HL-60 (cell line): ENCODE results near the gene OR51I1.

Source experiments
- DNase-seq, 2 experiments: peaks; one replicate each; pipeline ENCODE4 v3.0.0-alpha.2; 2010 to 2020; ENCODE audit warnings: low read depth in 1 of 2, low spot score in 1 of 2
- H3K27ac ChIP-seq: fragments of 250-450 bp; sonication (Bioruptor Pico); replicated peaks from 2 replicates; pipeline ENCODE4 v1.5.1; 2020; ENCODE audit warnings: mild to moderate bottlenecking, moderate library complexity
- H3K27me3 ChIP-seq: fragments of 250-450 bp; sonication (Bioruptor Pico); 2 replicates; pipeline ENCODE4 v1.5.1; 2021; ENCODE audit warnings: mild to moderate bottlenecking, moderate library complexity; ENCODE audit not compliant: insufficient read depth, poor library complexity, severe bottlenecking
- H3K4me3 ChIP-seq: replicated peaks from 2 replicates; pipeline ENCODE4 v1.5.1; 2011; ENCODE audit warnings: mild to moderate bottlenecking, control low read depth, low read length; ENCODE audit not compliant: insufficient read depth
- CTCF ChIP-seq: IDR thresholded peaks from one replicate; pipeline ENCODE4 v1.5.1; 2011; ENCODE audit warnings: low read length, control low read depth, inconsistent platforms; ENCODE audit not compliant: insufficient read depth
- GABPA ChIP-seq: IDR thresholded peaks from 2 replicates; pipeline ENCODE4 v1.6.1; 2012; ENCODE audit warnings: low read depth
- POLR2AphosphoS5 ChIP-seq: IDR thresholded peaks from 2 replicates; pipeline ENCODE4 v1.6.1; 2012; ENCODE audit warnings: low read depth
- REST ChIP-seq: IDR thresholded peaks from 2 replicates; pipeline ENCODE4 v1.6.1; 2012; ENCODE audit warnings: low read depth; ENCODE audit not compliant: insufficient replicate concordance
- SPI1 ChIP-seq: IDR thresholded peaks from 2 replicates; pipeline ENCODE4 v1.6.1; 2012; ENCODE audit warnings: low read depth, mild to moderate bottlenecking, borderline replicate concordance

Gene OR51I1

GRCh38 chr11:5488385-5488784 is 47.1 kb upstream of the OR51I1 start, which contains the start of gene OR52D1:
TSS of gene OR52D1 (plus strand) at chr11:5488685. CDS start at chr11:5488707, 22 bp downstream.
- Histone ChIP-seq H3K4me3 (no peak within 1 kb of the TSS), H3K27me3 (no peaks in the 10 kb centered on the region), H3K27ac (no peak within 1 kb of the TSS)
- TF ChIP-seq POLR2AphosphoS5 (no peak), SPI1 (no peak), CTCF (no peak), REST (no peak), GABPA (no peak)
- DNase-seq: no peak

DNA sequence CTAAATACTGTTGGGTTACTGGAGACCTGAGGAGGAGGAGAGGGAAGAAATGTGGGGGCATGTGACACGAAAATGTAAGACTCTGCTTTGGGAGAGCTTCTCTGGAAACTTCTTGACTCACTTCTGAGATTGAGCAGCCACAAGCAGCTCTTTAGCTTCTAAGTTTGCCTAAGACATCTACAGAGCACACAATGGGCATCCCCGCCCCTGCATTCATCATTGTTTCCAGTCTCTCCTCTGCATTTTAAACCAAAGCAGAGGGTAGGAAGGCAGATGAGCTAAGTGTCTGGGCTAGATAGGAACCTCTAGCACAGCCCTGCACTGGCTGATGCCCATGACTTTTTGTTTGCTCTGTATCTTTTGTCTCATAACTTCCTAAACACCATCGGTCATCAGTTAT is 45.1 kb upstream of the OR51I1 start:
- no peak overlapping the region for H3K4me3 ChIP-seq
- H3K27ac ChIP-seq: no peak overlapping the region
- no peak for DNase-seq
- TF ChIP-seq CTCF: no peak
- TF ChIP-seq SPI1: no peak
- TF ChIP-seq POLR2AphosphoS5: no peak
- no peak for TF ChIP-seq GABPA
- H3K27me3 ChIP-seq: no peaks in the 10 kb centered on the region

DNA sequence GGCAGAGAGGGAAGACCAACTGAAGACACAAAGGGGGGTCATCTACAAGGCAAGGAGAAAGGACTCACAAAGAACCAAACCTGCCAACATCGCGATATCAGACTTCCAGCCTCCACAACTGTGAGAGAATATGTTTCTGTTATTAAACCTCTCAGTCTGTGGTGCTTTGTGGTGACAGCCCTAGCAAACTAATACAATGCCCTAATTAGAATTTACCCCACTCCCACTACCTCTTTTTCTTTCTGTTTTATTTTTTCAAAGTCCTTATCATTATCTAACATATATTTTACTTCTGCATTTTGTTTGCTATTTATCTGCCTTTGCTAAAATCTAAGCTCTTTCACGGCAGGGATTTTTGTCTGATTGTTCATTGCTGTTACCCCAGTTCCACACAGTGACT is 44.7 kb upstream of the OR51I1 start:
- TF ChIP-seq REST: no peak
- no peak for TF ChIP-seq POLR2AphosphoS5
- TF ChIP-seq GABPA: no peak
- no peak for TF ChIP-seq SPI1
- no peak for TF ChIP-seq CTCF
- no peak for DNase-seq
- H3K4me3 ChIP-seq: no peak overlapping the region
- no peaks in the 10 kb centered on the region for H3K27me3 ChIP-seq
- H3K27ac ChIP-seq: no peak overlapping the region

- no peak for TF ChIP-seq REST
- TF ChIP-seq GABPA: no peak
- no peak for TF ChIP-seq POLR2AphosphoS5
- peak; percentile 65 for TF ChIP-seq CTCF
These were observed 35.0 kb upstream of the OR51I1 start for GRCh38 chr11:5476186-5476819.

More at GRCh38 chr11:5476186-5476819, 35.0 kb upstream of the OR51I1 start:
- Histone ChIP-seq H3K4me3 (no peak overlapping the region), H3K27ac (no peak overlapping the region), H3K27me3 (no peaks in the 10 kb centered on the region)
- DNase-seq: peak; percentile 14 to 35
